ENCODE results near the gene RBM7.

DNA sequence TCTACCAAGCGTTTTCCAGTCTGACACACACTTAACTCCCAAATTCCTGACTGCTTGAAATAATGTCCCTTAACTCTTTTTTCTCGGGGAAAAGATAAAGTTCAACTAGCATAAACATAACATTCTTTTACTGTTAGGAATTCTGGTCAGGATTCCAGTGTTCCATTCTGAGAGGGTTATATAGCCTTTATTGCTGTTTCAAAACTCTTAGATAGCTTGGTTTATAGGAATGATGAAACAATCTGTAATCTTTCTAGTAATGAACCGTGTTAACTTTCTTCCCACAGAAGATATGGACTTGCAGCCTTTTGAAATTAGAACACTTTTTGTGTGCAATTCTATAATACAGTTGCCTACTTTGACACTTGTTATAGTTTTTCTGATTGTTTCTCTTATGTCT lies 47.4 kb downstream of the RBM7 start:
- TF ChIP-seq, protein P1, sequence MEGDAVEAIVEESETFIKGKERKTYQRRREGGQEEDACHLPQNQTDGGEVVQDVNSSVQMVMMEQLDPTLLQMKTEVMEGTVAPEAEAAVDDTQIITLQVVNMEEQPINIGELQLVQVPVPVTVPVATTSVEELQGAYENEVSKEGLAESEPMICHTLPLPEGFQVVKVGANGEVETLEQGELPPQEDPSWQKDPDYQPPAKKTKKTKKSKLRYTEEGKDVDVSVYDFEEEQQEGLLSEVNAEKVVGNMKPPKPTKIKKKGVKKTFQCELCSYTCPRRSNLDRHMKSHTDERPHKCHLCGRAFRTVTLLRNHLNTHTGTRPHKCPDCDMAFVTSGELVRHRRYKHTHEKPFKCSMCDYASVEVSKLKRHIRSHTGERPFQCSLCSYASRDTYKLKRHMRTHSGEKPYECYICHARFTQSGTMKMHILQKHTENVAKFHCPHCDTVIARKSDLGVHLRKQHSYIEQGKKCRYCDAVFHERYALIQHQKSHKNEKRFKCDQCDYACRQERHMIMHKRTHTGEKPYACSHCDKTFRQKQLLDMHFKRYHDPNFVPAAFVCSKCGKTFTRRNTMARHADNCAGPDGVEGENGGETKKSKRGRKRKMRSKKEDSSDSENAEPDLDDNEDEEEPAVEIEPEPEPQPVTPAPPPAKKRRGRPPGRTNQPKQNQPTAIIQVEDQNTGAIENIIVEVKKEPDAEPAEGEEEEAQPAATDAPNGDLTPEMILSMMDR (IDR thresholded peaks at IDR 0.05), result no peak
- TF ChIP-seq POLR2A (IDR thresholded peaks at IDR 0.05), result no peak

Data from sigmoid colon (tissue), 3 donors.